Epithelial cell of proximal tubule (primary cell): ENCODE data around the gene GPC3. TPM values are rescaled to one million over a fixed set of nuclear protein-coding genes. Genes with fewer than 3 reads are reported as not detected.

Experiments
- DNase-seq: peaks from one replicate; pipeline ENCODE4 v3.0.0-alpha.2; 2011; ENCODE audit warnings: low read depth
- H3K4me3 ChIP-seq: 2 replicates; pipeline ENCODE4 v1.5.1; 2011; ENCODE audit warnings: low read depth, mild to moderate bottlenecking, low read length
- total RNA-seq: library from RNA; depleted of rRNA; stranded (reverse); fragments of >200 nt; gene quantifications from 2 replicates; pipeline ENCODE4 v1.2.3, GENCODE V29; 2015
- TF ChIP-seq, protein P1 (sequence below): conservative IDR thresholded peaks from 2 replicates; pipeline ENCODE4 v1.5.1; 2012; ENCODE audit warnings: low read depth, mild to moderate bottlenecking, low read length

The GPC3 gene
- total RNA-seq, 1 donor from 2014 or later, result 3.3 TPM

DNA sequence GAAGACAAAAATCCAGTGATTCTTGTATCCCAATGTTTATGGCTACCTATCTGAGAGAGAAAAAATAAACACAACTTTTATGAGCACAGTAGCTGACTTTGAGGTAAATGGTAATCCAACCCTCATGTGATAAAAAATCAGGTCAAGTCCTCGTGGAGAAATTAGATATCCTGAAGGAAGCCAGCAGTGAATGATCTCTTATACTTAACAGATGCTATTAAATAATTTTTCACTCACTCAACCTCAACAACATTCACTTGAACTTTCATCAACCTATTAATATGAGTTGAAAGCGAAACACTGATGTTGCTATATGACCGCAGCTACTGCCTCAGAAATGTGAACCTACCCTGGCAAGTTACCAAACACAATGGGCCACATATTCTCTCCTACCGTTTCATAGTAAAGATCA, 105.4 kb downstream of the GPC3 start:
- TF ChIP-seq, protein P1, sequence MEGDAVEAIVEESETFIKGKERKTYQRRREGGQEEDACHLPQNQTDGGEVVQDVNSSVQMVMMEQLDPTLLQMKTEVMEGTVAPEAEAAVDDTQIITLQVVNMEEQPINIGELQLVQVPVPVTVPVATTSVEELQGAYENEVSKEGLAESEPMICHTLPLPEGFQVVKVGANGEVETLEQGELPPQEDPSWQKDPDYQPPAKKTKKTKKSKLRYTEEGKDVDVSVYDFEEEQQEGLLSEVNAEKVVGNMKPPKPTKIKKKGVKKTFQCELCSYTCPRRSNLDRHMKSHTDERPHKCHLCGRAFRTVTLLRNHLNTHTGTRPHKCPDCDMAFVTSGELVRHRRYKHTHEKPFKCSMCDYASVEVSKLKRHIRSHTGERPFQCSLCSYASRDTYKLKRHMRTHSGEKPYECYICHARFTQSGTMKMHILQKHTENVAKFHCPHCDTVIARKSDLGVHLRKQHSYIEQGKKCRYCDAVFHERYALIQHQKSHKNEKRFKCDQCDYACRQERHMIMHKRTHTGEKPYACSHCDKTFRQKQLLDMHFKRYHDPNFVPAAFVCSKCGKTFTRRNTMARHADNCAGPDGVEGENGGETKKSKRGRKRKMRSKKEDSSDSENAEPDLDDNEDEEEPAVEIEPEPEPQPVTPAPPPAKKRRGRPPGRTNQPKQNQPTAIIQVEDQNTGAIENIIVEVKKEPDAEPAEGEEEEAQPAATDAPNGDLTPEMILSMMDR, result no peak
- no peak for DNase-seq

DNA sequence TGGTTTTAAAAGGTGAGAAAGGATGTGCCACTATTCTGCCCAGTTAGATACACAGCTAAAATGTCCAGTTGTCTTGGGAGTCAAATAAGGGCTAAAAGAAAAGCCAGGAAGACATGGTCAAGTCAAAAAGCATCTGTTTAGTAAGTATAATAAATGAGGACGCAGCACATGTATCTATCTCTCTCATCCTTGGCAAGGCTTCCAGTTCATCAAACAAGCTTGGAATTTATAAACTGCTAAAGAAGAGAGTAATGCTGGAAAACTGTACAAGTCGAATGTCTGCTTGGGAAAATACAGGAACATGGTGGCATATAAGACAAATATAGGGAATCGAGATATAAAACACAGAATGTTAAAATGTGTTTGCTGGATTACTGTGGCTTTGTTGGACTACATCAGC, 106.7 kb downstream of the GPC3 start:
- DNase-seq, result no peak
- TF ChIP-seq, protein P1, result no peak

More for the DNA sequence above, 105.4 kb downstream of the GPC3 start:
- no peak overlapping the region for H3K4me3 ChIP-seq

GRCh38 chrX:133876646-133877045, 108.7 kb downstream of the GPC3 start:
- no peak overlapping the region for H3K4me3 ChIP-seq
- TF ChIP-seq, protein P1, result no peak
- DNase-seq, result no peak

More for the DNA sequence above, 106.7 kb downstream of the GPC3 start:
- H3K4me3 ChIP-seq, result no peak overlapping the region

- no peak overlapping the region for H3K4me3 ChIP-seq
- TF ChIP-seq, protein P1, result no peak
- no peak for DNase-seq
These were observed 116.1 kb downstream of the GPC3 start for GRCh38 chrX:133869270-133869669.

- TF ChIP-seq, protein P1, result no peak
- H3K4me3 ChIP-seq, result no peak overlapping the region
- no peak for DNase-seq
These were observed 116.7 kb downstream of the GPC3 start for GRCh38 chrX:133868682-133869081.

DNA sequence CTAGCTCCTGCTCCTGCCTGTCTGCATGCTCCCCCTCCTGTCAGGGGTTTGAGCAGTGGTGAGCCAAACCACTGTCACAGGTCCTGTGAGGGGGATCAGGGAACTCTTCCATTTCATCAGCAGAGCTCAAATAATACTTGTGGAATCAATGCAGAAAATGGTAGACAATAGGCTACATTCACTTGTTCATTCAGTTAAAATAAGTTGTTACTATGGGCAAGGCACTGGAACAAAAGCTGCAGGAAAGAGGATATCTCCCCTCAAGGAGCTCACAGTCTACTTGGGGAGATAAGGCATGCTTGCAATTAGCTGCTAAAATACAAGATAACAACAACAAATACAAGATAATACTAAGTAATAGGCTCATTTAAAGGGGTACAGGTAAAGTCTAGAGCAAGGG, 117.1 kb downstream of the GPC3 start:
- TF ChIP-seq, protein P1, result no peak
- no peak overlapping the region for H3K4me3 ChIP-seq
- no peak for DNase-seq

- no peak for DNase-seq
- H3K4me3 ChIP-seq, result no peak overlapping the region
- TF ChIP-seq, protein P1, result no peak
These were observed 119.5 kb downstream of the GPC3 start for GRCh38 chrX:133865761-133866471.
